GM19193 (cell line): ENCODE results near the gene PJA2.

Source experiments
- POLR2A ChIP-seq: IDR thresholded peaks from 4 replicates; pipeline ENCODE4 v1.6.1; 2011; ENCODE audit not compliant: insufficient read depth, insufficient read length; ENCODE audit errors: extremely low read depth

PJA2 gene

DNA sequence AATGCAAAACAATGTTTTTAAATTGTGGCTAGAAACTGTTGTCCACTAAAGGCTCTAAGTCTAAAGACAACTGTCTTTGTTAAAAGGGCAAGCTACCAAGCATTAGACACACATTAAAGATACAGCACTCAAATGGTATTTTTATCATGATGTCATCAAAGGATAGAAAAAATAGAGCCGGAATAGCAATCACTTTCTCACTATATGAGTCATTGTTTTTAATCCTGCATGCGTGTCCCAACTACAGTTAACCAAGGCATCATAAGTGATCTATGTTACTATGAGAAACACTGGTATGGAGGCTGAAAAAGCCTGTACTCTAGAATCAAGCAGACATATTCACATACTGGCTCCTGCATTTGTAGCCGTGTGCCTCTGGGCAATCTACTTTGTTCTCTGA is 1.9 kb upstream of the PJA2 start:
- no peak for TF ChIP-seq POLR2A

DNA sequence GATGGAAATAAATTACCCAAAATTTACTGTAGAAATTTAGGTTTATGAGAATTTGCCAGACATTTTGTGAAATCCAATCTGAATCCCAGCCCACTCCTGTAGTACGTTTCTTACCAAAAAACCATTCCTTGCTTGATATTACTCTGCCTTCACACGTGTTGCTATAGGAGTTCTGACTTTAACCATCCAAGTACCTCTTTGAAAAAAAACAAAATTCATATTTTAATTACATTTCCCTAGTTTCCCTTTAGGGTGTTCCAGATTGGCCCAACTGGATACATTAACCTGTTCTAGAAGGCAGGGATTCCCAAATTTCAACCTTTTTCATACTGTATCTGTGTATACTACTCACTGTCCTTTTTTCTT is 1.4 kb upstream of the PJA2 start:
- TF ChIP-seq POLR2A: no peak

DNA sequence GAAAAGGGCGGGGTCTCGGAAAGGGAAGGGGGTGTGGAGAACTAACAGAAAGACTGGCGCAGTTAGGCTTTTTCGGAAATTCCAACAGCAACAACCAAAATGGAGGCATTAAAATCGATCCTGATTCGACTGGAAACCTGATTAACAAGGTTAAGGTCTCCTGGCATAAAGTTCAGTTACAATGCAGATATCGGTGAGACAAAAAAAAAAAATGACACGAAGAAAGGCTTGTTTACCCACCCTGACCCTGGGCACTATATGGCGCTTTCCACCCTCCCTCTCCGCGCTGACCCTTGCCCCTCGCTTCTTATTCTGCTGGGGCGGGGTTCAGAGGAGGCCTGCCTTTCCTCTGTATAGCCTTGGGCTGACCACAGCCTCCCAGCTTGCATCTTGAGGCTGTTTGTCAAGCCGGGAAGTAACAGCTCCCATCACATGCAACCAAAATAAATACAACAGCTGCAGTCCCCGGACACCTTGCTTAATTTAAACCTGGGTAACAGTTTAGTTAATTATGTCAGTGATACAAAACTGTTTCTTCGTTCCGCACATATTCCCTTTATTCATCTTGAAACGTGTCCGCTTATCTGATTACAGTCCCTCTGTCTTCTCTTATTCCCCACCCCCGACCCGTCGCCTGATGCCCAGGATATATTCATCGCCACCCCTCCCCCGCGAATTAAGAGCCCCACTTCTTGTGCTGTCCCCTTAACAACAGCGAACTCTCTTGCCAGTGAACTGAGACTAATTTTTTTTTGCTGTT is 795 bp upstream of the PJA2 start:
- peak; percentile 58 for TF ChIP-seq POLR2A

DNA sequence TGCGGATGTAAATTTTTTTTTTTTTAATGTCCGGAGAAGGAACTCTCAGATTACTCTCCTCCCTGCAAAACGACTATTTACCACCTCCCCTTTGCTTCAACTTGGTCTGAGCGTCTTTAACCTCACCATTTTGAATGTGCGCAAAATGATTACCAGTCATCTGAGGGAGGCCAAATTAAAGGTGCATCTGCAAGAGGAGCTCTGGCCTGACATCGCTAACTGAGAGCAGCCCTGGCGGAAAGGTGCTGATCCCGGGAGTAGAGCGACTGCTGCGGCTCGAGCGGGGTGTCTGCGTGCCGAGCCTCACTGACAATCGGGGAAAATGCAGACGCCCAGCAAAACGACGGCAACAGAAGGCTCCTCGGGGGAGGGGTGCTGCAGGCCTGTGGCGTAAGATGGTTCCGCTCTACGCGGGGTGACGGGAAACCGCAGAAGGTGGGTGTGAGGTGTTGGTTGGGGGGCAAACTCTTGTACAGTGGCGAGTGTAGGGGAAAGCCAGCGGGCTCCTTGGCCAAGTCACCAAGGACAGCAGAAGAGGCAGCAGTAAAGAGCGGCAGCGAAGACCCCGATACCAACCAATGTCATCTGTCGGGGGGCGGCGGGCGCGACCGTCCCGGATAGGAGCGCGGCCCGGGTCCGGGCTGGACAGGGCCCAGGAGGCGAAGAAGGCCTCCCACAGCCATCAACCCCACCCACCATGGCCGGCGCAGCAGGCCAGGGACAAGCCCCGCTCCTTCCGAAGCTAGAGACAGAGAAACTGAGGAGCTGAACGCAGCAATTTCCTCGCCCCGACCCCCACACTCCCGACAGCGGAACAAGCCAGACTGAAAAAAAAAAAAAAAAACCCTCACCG is 557 bp downstream of the PJA2 start:
- TF ChIP-seq POLR2A: peak; percentile 72

DNA sequence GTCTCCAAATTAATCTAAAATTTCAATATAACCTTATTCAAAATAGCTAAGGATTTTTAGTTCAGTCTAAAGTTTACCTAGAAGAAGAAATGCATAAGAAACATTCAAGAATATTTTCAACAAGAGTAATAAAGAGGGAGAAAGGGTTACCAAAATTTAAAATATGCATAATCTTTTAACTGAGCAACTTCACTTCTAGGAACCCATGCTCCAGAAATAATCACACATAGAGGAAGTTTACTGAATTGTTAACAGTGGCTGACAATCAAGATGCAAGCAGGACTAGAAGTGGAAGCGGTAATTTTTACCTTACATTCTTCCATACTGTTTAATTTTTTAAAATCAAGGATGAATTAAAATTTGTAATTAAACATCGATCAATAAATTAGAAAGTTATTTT is 1.9 kb downstream of the PJA2 start:
- TF ChIP-seq POLR2A: no peak

DNA sequence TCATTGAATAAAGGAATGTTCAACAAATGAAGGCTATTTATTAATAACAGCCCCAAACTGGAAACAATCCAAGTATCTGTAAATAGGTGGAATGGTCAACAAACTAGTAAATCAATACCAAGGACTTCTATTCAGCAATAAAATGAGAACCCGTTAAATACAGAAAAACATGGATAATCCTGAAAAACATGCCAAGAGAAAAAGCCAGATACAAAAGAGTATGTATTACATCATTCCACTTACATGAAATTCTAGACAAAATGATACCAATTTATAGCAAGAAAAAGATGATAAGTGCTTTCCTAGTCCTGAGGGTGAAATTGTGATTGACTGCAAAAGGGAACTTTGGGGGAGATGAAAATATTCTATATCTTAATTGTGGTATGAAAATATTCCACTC is 3.1 kb downstream of the PJA2 start:
- TF ChIP-seq POLR2A: no peak

DNA sequence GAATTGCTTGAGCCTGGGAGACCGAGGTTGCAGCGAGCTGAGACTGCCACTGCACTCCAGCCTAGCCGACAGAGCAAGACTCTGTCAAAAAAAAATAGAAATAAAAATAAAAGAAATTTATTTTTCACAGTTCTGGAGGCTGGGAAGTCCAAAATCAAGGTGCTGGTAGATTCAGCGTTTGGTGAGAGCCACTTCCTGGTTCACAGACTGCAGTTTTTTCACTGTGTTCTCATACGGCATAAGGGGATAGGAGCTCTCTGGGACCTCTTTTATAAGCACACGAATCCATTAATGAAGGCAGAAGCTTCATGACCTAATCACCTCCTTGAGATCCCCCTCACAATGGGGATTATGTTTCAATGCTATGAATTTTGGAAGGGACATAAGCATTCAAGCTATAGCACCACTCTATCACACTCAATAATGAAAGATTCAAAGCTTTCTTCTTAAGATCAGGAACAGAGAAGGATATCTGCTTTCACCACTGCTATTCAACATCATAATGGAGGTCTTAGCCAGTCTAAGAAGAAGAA is 5.3 kb downstream of the PJA2 start:
- no peak for TF ChIP-seq POLR2A

DNA sequence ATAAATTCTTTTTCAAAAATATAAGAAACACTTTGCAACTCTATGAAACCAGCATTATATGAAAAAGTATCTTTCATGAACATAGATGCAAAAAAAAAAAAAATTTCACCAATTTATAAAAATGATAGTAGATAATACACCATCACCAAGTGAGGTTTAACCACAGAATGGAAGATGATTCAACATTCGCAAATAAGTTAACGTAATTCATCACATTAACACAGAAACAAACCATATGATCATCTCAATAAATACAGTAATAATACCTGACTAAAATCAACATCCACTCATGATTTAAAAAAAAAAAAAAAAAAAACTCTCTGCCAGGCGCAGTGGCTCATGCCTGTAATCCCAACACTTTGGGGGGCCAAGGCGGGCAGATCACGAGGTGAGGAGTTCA is 6.3 kb downstream of the PJA2 start:
- no peak for TF ChIP-seq POLR2A

DNA sequence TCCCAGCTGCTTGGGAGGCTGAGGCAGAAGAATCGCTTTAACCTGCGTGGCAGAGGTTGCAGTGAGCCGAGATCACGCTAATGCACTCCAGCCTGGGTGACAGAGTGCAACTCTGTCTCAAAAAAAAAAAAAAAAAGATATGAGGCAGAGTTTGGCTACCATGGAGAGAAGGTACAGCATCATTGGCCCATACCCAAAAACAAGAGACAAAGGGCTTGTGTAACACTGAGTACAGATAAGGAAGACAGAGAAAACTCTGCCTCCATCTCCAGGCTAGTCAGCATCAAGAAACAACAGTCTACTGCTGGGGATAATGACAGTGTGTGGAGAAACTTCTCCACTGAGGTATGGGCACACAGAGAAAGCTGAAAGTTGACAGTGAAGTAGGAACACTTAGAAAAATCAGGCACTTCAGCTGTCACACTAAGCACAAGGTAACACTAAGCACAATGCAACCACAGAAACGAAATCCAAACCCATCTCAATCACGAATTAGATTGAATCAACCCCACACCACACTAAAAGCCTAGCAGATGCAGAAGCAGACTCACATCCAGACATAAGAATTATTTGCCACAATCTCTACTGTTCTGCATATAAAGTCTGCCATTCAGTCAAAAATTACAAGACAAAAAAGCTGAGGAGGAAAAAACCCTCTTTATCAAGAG is 10.5 kb downstream of the PJA2 start:
- TF ChIP-seq POLR2A: no peak

DNA sequence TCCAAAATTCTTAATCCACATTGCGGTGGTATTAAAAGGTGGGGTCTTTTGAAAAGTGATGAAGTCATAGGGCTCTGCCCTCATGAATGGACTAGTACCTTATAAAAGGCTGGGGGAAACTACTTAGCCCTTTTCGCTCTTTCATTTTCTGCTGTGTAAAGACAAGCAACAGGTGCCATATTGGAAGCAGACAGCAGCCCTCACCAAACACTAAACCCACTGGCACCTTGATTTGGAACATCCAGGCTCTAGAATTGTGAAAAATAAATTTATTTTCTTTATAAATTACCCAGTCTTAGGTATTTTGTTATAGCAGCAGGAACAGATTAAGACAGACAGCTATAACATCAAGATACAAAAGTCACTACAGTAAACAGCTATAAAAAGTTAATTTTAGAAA is 12.8 kb downstream of the PJA2 start:
- TF ChIP-seq POLR2A: no peak

DNA sequence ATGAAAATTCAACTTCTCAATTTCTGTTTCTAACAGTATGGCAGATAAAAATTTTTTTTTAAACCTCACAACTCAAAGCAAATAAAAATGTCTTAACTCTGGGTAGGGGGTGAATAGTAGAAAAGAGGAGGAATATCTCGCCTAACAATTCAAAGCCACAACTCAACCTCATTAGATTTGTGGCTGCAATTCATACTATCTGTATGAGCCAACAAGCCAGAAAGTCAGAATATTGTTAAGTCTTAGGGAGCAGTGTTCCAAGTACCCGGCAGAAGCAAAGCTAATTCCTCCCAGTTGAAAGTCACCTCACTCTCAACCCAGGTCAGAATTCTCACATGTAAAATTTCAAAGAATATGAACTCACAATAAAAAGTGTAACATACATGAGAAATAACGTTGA is 15.0 kb downstream of the PJA2 start:
- no peak for TF ChIP-seq POLR2A

DNA sequence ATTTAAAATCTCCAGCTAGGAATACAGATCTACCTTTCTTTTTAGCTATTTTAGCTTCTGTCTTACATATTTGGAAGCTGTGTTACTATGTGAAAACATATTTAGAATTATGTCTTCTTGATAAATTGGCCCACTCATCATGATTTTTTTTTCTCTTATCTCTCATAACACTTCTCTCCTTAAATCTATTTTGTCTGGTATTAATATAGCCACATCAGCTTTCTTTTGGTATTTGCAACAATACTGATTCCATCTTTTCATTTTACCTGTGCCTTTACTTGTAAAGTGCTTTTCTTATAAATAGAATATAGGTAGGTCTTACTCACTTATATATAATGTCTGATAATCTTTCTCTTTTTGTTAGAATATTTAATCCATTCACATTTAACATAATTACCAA is 19.6 kb downstream of the PJA2 start:
- no peak for TF ChIP-seq POLR2A

DNA sequence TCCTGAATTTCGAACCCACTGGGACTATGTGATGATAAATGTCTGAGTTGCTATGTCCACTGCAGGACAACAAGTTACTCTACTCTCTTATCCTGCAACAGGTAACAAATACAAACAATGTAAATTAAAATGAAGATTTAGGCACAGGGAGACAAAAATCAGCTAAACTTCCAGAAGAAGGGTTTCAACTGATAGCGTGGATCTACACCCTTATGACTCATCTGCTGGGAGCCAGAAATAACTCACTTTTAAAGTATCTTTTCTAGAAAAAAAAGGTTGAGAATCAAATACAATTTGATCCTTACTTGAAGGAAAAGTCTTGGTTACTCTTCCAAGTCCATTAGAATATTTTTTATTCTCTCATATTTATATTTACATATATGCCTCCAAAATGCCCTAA is 21.4 kb downstream of the PJA2 start:
- no peak for TF ChIP-seq POLR2A

DNA sequence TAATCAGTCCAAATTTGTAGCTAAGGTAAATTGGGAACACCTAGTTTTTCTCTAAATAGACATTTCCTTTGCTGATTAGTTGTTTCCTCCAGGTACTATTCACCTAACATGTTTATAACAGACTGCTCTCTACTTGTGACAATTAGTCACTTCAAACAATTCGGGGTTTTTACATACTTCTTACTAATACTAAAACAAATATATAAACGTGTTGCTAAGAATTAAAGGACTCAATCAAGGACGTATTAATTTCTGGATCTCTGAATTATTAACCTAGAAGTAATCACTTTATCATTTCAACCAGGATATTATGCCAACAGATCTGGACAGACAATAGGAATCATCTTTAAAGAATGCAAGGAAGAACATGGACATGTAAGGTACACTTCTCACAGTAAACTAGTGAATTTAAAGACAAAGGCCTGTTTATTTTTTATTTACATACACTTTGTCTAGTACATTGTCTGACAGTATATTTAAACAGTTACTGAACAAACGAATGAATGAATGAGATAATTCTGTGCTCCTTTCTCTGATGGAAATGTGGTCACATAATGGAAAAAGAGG is 22.3 kb downstream of the PJA2 start:
- TF ChIP-seq POLR2A: no peak

DNA sequence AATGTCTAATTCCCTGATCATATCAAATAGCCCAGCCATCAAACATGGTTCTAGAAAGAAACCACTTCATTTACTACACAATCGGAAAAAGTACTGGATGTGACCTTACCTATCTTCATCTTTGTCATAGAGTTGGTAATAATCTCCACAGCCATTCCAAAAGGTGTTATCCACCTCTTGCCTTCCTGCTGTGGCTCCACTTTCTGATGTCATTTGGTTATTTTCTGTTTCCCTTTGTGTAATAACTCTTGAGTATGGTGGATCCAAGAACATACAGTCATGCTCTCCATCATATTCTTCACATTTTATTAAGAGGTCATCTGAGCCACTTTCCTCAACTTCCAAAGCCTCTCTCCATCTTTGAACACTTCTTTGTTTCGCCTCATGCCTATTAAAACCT is 31.7 kb downstream of the PJA2 start:
- no peak for TF ChIP-seq POLR2A
